Astrocyte (in vitro differentiated cells and primary cell): ENCODE results near the gene MEF2B. TPM values are rescaled to one million over a fixed set of nuclear protein-coding genes. Genes with fewer than 3 reads are reported as not detected.

Source experiments
- DNase-seq: peaks from one replicate; pipeline ENCODE4 v3.0.0-alpha.2; 2010; ENCODE audit warnings: low read depth
- FAIRE-seq: peaks from 2 replicates; lab custom pipeline; 2011; peaks lifted over from hg19 to GRCh38; lab: Jason Lieb, UNC
- H2AFZ ChIP-seq: 2 replicates; pipeline ENCODE4 v1.6.0; 2012; ENCODE audit warnings: low read depth, low read length, inconsistent platforms
- H3K27ac ChIP-seq: 2 replicates; pipeline ENCODE4 v1.5.1; 2011; ENCODE audit warnings: low read depth, low read length, inconsistent platforms
- H3K27me3 ChIP-seq: 2 replicates; pipeline ENCODE4 v1.6.0; 2011; ENCODE audit warnings: low read length, inconsistent platforms; ENCODE audit not compliant: insufficient read depth
- H3K36me3 ChIP-seq: 2 replicates; pipeline ENCODE4 v1.5.1; 2011; ENCODE audit warnings: low read length, inconsistent platforms; ENCODE audit not compliant: insufficient read depth
- H3K4me1 ChIP-seq: 2 replicates; pipeline ENCODE4 v1.5.1; 2011; ENCODE audit warnings: low read length, inconsistent platforms; ENCODE audit not compliant: insufficient read depth
- H3K4me2 ChIP-seq: 2 replicates; pipeline ENCODE4 v1.6.0; 2012; ENCODE audit warnings: low read length, inconsistent platforms
- H3K4me3 ChIP-seq: 2 replicates; pipeline ENCODE4 v1.5.1; 2011; ENCODE audit warnings: low read depth, mild to moderate bottlenecking, low read length, inconsistent platforms; ENCODE audit not compliant: insufficient read depth
- H3K79me2 ChIP-seq: 2 replicates; pipeline ENCODE4 v1.6.0; 2012; ENCODE audit warnings: mild to moderate bottlenecking, low read length, inconsistent platforms; ENCODE audit not compliant: insufficient read depth
- H3K9ac ChIP-seq: 2 replicates; pipeline ENCODE4 v1.6.0; 2012; ENCODE audit warnings: mild to moderate bottlenecking, low read length, inconsistent platforms
- H3K9me3 ChIP-seq: 2 replicates; pipeline ENCODE4 v1.5.1; 2012; ENCODE audit warnings: low read depth, mild to moderate bottlenecking, low read length, inconsistent platforms; ENCODE audit not compliant: insufficient read depth
- H4K20me1 ChIP-seq: 2 replicates; pipeline ENCODE4 v1.6.0; 2012; ENCODE audit warnings: low read length, inconsistent platforms; ENCODE audit not compliant: insufficient read depth
- H3K27ac Mint-ChIP-seq: one replicate; pipeline ENCODE4 v1.8.0; 2021; ENCODE audit warnings: mild to moderate bottlenecking, mixed read lengths; ENCODE audit not compliant: unreplicated experiment
- H3K27me3 Mint-ChIP-seq: one replicate; pipeline ENCODE4 v1.8.0; 2021; ENCODE audit warnings: low read depth, mixed read lengths; ENCODE audit not compliant: unreplicated experiment
- H3K36me3 Mint-ChIP-seq: one replicate; pipeline ENCODE4 v1.8.0; 2021; ENCODE audit warnings: low read depth, mixed read lengths; ENCODE audit not compliant: unreplicated experiment
- H3K4me1 Mint-ChIP-seq: one replicate; pipeline ENCODE4 v1.8.0; 2021; ENCODE audit warnings: low read depth, mixed read lengths; ENCODE audit not compliant: unreplicated experiment
- H3K4me3 Mint-ChIP-seq: one replicate; pipeline ENCODE4 v1.8.0; 2021; ENCODE audit warnings: mild to moderate bottlenecking, moderate library complexity, mixed read lengths; ENCODE audit not compliant: unreplicated experiment
- H3K9me3 Mint-ChIP-seq: one replicate; pipeline ENCODE4 v1.8.0; 2021; ENCODE audit warnings: mild to moderate bottlenecking, mixed read lengths; ENCODE audit not compliant: unreplicated experiment
- EZH2 ChIP-seq: IDR thresholded peaks from 2 replicates; pipeline ENCODE4 v1.6.1; 2012; ENCODE audit warnings: mild to moderate bottlenecking, low read length, inconsistent platforms; ENCODE audit not compliant: insufficient read depth
- total RNA-seq: library from RNA; stranded (reverse); gene quantifications from 2 replicates; pipeline ENCODE4 v1.2.1, GENCODE V29; 2021
- TF ChIP-seq, protein P1 (sequence below): IDR thresholded peaks from 2 replicates; pipeline ENCODE4 v1.5.1; 2011; ENCODE audit warnings: low read depth, mild to moderate bottlenecking, inconsistent platforms, low read length, moderate library complexity; ENCODE audit not compliant: insufficient read depth

Gene MEF2B
- total RNA-seq, 1 donor from 2014 or later: 1.7 TPM

DNA sequence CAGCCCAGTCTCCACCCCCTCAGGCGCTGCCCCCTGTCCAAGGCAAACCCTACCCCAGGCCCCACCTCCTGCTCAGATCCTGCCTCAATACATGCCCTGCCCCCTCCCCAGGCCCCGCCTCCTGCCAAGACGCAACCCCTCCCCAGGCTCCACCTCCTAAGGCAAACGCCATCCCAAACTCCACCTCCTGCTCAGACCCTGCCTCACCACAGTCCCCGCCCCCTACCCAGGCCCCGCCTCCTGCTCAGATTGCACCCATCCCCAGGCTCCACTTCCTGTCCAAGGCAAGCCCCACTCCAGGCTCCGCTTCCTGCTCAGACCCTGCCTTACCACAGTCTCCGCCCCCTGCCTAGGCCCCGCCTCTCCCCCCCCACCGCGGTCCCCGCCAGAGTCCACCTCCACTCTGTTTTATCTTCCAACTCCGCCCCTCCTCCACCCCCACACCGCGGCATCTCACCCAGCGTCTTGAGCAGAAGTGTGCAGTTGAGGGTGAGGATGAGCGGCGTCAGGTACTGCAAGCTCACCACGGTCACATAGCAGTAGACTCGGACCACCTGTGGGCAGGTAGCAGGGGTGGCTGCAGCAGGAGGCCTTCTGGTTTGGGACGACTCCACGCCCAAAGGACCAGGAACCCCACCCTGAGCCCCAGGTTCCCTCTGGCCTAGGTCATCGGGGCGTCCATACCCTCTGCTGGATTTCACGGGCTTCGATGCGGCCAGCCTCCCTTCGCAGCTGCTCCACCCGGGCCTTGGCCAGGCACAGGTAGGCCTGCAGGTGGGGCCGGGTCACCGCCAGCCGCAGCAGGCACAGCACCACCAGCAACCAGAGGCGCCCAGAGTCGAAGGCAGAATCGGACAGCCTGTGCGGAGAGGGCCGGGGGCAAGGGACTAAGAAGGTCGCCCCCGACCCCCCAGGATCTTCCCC, 49.5 kb downstream of the MEF2B start:
- Mint-ChIP-seq H3K27me3 (no peaks in the 10 kb centered on the region), H3K4me1 (no peaks in the 10 kb centered on the region), H3K9me3 (peaks cover 9% of the 10 kb centered on the region), H3K4me3 (no peak overlapping the region), H3K36me3 (peaks cover 18% of the 10 kb centered on the region), H3K27ac (no peak overlapping the region)
- Histone ChIP-seq H3K9me3 (no peaks in the 10 kb centered on the region), H3K27me3 (no peaks in the 10 kb centered on the region), H2AFZ (peak overlapping the region; percentile 47), H3K4me2 (peak overlapping the region; percentile 41), H3K9ac (no peak overlapping the region), H3K79me2 (no peaks in the 10 kb centered on the region), H3K36me3 (no peaks in the 10 kb centered on the region), H3K27ac (no peak overlapping the region), H3K4me3 (no peak overlapping the region), H4K20me1 (no peaks in the 10 kb centered on the region), H3K4me1 (no peaks in the 10 kb centered on the region)
- no peak for FAIRE-seq
- TF ChIP-seq, protein P1, sequence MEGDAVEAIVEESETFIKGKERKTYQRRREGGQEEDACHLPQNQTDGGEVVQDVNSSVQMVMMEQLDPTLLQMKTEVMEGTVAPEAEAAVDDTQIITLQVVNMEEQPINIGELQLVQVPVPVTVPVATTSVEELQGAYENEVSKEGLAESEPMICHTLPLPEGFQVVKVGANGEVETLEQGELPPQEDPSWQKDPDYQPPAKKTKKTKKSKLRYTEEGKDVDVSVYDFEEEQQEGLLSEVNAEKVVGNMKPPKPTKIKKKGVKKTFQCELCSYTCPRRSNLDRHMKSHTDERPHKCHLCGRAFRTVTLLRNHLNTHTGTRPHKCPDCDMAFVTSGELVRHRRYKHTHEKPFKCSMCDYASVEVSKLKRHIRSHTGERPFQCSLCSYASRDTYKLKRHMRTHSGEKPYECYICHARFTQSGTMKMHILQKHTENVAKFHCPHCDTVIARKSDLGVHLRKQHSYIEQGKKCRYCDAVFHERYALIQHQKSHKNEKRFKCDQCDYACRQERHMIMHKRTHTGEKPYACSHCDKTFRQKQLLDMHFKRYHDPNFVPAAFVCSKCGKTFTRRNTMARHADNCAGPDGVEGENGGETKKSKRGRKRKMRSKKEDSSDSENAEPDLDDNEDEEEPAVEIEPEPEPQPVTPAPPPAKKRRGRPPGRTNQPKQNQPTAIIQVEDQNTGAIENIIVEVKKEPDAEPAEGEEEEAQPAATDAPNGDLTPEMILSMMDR: no peak
- no peak for TF ChIP-seq EZH2
- DNase-seq: peak; percentile 55

DNA sequence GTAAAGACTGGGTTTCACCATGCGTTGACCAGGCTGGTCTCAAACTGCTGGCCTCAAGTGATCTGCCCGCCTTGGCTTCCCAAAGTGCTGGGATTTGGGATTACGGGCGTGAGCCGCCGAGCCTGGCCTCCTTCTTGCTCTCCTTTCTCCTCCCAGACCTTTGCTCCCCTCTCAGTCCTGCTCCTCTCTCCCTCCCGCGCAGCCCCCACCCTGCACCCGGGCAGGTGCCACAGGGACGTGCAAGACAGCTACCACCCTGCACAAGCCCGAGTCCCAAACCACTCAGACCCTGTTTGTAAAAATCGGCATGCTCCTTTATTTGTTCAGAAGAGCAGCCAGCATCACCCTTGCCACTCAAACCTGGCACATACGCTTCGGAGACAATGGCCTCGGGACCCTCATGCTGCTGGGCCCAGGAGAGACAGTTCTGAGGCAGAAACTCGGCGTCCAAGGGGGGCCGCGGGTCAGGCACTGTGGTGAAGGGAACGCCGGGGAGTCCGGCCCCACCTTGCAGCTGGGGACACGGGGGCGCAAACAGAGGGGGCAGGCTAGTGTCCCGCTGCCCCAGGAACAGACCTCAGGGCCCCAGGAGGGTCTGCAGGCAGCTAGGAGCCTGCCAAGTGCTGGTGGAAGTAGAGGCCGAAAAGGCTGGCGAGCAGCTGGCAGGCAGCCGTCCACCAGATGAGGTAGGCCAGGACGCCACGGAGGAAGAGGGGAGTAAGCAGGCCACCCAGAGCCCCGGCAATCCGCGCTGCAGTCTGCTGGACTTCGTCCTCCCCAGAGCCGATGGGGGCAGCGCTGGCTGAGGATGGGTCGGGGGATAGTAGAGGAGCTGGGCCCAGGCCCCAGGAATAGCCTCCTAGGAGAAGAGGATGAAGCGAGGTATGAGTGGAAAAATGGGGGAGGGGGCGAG, 50.5 kb downstream of the MEF2B start:
- H3K4me1 Mint-ChIP-seq: no peaks in the 10 kb centered on the region
- no peaks in the 10 kb centered on the region for H3K4me1 ChIP-seq
- H3K79me2 ChIP-seq: no peaks in the 10 kb centered on the region
- no peak overlapping the region for H2AFZ ChIP-seq
- H3K27ac ChIP-seq: no peak overlapping the region
- no peaks in the 10 kb centered on the region for H3K27me3 ChIP-seq
- no peak overlapping the region for H3K4me2 ChIP-seq
- H3K9me3 ChIP-seq: no peaks in the 10 kb centered on the region
- H3K27me3 Mint-ChIP-seq: no peaks in the 10 kb centered on the region
- H3K36me3 ChIP-seq: no peaks in the 10 kb centered on the region
- H3K9ac ChIP-seq: no peak overlapping the region
- H3K4me3 ChIP-seq: no peak overlapping the region
- no peak for TF ChIP-seq EZH2
- TF ChIP-seq, protein P1: no peak
- no peaks in the 10 kb centered on the region for H4K20me1 ChIP-seq
- no peak for FAIRE-seq
- no peak overlapping the region for H3K4me3 Mint-ChIP-seq
- H3K36me3 Mint-ChIP-seq: peaks cover 18% of the 10 kb centered on the region
- no peak overlapping the region for H3K27ac Mint-ChIP-seq
- H3K9me3 Mint-ChIP-seq: peaks cover 9% of the 10 kb centered on the region
- DNase-seq: no peak
